Mesendoderm (in vitro differentiated cells): ENCODE data around the gene ANO6.

Source experiments
- DNase-seq: peaks from one replicate; pipeline ENCODE4 v3.0.0; 2013
- H2AK5ac ChIP-seq: 2 replicates; pipeline ENCODE4 v1.6.1; 2013; ENCODE audit warnings: low read length, inconsistent platforms
- H2BK120ac ChIP-seq: 2 replicates; pipeline ENCODE4 v1.6.1; 2013; ENCODE audit warnings: low read depth, mild to moderate bottlenecking, low read length, moderate library complexity, mixed read lengths
- H2BK15ac ChIP-seq: replicated peaks from 2 replicates; pipeline ENCODE4 v1.6.1; 2013; ENCODE audit warnings: low read depth, mild to moderate bottlenecking, moderate library complexity
- H2BK5ac ChIP-seq: 2 replicates; pipeline ENCODE4 v1.6.1; 2013; ENCODE audit warnings: low read length, inconsistent platforms
- H3K18ac ChIP-seq: 2 replicates; pipeline ENCODE4 v1.6.1; 2013; ENCODE audit warnings: mild to moderate bottlenecking, low read length, mixed read lengths
- H3K23ac ChIP-seq: one replicate; pipeline ENCODE4 v1.6.1; 2013; ENCODE audit warnings: low read length
- H3K27ac ChIP-seq: 2 replicates; pipeline ENCODE4 v1.5.1; 2013; ENCODE audit warnings: low read depth, mild to moderate bottlenecking, inconsistent platforms, low read length, moderate library complexity
- H3K27me3 ChIP-seq: 2 replicates; pipeline ENCODE4 v1.6.1; 2013; ENCODE audit warnings: low read length, control low read depth, mild to moderate bottlenecking, inconsistent platforms; ENCODE audit not compliant: insufficient read depth, poor library complexity
- H3K36me3 ChIP-seq: 2 replicates; pipeline ENCODE4 v1.6.1; 2013; ENCODE audit warnings: low read length, inconsistent platforms; ENCODE audit not compliant: control insufficient read depth, insufficient read depth
- H3K4ac ChIP-seq: one replicate; pipeline ENCODE4 v1.6.1; 2013; ENCODE audit warnings: low read depth, mild to moderate bottlenecking, low read length, moderate library complexity
- H3K4me1 ChIP-seq: 2 replicates; pipeline ENCODE4 v1.6.1; 2013; ENCODE audit warnings: low read depth, low read length, inconsistent platforms; ENCODE audit not compliant: control insufficient read depth
- H3K4me2 ChIP-seq: 2 replicates; pipeline ENCODE4 v1.6.1; 2013; ENCODE audit warnings: low read length
- H3K4me3 ChIP-seq: 2 replicates; pipeline ENCODE4 v1.5.1; 2013; ENCODE audit warnings: mild to moderate bottlenecking, low read length
- H3K56ac ChIP-seq: one replicate; pipeline ENCODE4 v1.6.1; 2013; ENCODE audit warnings: low read length
- H3K79me1 ChIP-seq: 2 replicates; pipeline ENCODE4 v1.6.1; 2013; ENCODE audit warnings: low read length, inconsistent platforms
- H3K79me2 ChIP-seq: 2 replicates; pipeline ENCODE4 v1.6.1; 2013; ENCODE audit warnings: mild to moderate bottlenecking, low read length; ENCODE audit not compliant: control insufficient read depth, insufficient read depth
- H3K9ac ChIP-seq: 2 replicates; pipeline ENCODE4 v1.6.1; 2013; ENCODE audit warnings: low read length, inconsistent platforms
- H4K5ac ChIP-seq: one replicate; pipeline ENCODE4 v1.6.1; 2013; ENCODE audit warnings: low read length
- H4K8ac ChIP-seq: one replicate; pipeline ENCODE4 v1.6.1; 2013; ENCODE audit warnings: low read depth, mild to moderate bottlenecking, control low read depth, low read length, moderate library complexity
- WGBS: extraction: QIAGEN DNeasy Blood & Tissue Kit; methylation state at CpG from one replicate; pipeline ENCODE4 v1.1.7; 2013; ENCODE audit warnings: low lambda C conversion rate, missing lambda C conversion rate; ENCODE audit not compliant: insufficient coverage; ENCODE audit errors: extremely low coverage; 5-methylcytosine and 5-hydroxymethylcytosine counted together

ANO6 gene

DNA sequence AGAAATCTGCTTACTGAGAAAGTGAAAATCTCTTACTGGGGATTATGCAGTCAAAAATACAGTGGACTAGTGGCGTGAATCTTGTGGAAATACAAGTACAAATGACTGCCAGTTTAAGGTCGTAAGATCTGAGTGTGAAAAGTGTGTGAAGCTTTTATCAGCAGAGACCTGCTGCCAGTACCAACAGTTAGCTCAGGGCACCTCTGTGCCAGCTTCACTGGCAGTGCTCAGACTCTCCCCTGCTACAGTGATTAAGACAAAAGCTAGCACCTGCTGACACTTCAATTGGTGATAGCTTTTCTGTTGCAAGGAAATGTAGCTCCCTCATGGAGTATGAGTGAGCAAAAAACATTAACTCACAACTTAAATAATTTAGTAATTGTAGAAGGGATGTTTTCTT, 185.1 kb downstream of the ANO6 start:
- Histone ChIP-seq H3K4ac (no peak overlapping the region), H3K79me1 (no peaks in the 10 kb centered on the region), H3K36me3 (no peaks in the 10 kb centered on the region), H3K79me2 (no peaks in the 10 kb centered on the region), H2BK15ac (no peak overlapping the region), H3K4me1 (no peaks in the 10 kb centered on the region), H2BK120ac (no peak overlapping the region), H3K18ac (no peak overlapping the region), H3K4me2 (no peak overlapping the region), H3K56ac (no peak overlapping the region), H2BK5ac (no peak overlapping the region), H3K23ac (no peak overlapping the region), H4K5ac (no peak overlapping the region), H3K27ac (no peak overlapping the region), H4K8ac (no peak overlapping the region), H2AK5ac (no peak overlapping the region), H3K9ac (no peak overlapping the region), H3K4me3 (no peak overlapping the region), H3K27me3 (no peaks in the 10 kb centered on the region)
- no CpG with 5 or more reads among the region's 2 CpGs for WGBS
- no peak for DNase-seq

DNA sequence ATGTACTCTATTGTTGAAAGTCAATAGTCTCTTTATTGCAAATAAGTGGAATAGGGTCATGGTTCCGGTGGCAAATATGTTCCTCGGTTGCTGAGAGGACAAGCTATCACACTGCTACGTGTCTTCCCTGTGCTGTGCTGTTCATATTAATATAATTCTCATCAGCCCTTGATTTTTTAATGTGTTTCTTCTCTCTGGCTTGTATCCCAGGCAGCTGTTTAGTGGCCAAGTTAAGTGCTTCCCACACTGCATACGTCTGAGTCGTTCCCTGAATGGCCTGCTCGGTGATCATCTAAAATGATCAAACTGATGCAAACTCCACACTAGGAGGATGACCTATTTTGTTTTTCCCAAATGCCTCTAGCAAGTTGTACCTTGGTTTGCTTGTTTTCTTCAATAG, 186.4 kb downstream of the ANO6 start:
- no peak overlapping the region for H3K4ac ChIP-seq
- no CpG with 5 or more reads among the region's 6 CpGs for WGBS
- no peak overlapping the region for H3K23ac ChIP-seq
- no peak overlapping the region for H2AK5ac ChIP-seq
- H3K56ac ChIP-seq, result no peak overlapping the region
- H3K79me2 ChIP-seq, result no peaks in the 10 kb centered on the region
- H3K79me1 ChIP-seq, result no peaks in the 10 kb centered on the region
- H3K4me2 ChIP-seq, result no peak overlapping the region
- no peak for DNase-seq
- H3K27me3 ChIP-seq, result no peaks in the 10 kb centered on the region
- H3K4me3 ChIP-seq, result no peak overlapping the region
- H2BK120ac ChIP-seq, result no peak overlapping the region
- H4K8ac ChIP-seq, result no peak overlapping the region
- no peak overlapping the region for H3K9ac ChIP-seq
- H3K18ac ChIP-seq, result no peak overlapping the region
- H3K4me1 ChIP-seq, result no peaks in the 10 kb centered on the region
- H3K27ac ChIP-seq, result no peak overlapping the region
- no peak overlapping the region for H4K5ac ChIP-seq
- no peaks in the 10 kb centered on the region for H3K36me3 ChIP-seq
- H2BK15ac ChIP-seq, result no peak overlapping the region
- H2BK5ac ChIP-seq, result no peak overlapping the region

DNA sequence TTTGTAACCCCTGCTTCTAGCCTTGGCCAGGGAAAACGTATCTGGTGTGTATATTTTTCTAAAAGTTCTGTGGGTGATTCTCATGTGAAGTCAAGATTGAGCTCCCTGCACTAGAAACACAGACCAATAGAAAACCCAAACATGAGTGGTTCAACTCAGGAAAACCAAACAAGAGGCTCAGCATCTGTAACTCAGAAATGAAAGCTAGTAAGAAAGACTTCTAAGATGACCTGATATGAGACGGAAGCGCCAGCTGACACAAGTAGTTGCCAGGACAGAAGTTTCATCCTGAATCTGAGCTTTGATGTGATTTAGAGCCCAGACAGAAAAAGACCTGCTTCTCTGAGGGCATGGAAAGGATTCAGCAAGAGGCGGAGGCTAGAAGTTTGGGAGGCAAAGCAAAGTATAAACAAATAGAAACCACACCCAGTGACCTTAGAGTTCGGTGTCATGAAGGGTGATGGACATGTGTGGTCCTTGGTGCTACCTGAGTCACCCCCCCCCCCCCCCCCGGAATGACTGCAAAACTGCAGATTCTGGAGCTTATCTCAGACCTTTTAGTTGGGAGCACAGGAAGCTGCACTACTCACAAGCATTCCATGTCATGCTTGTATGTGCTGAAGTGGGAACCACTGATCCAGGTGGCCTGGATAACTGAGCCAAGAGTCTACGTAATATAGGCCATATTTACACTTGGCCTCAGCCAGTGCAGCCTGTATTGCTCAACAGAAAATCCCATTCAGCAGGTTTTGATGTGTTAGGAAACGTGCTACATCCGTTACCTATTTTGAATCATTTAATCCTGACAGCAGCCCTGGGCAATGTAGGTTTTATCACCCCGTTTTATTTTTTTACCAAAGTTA, 191.3 kb downstream of the ANO6 start:
- no peaks in the 10 kb centered on the region for H3K4me1 ChIP-seq
- H3K4me3 ChIP-seq, result no peak overlapping the region
- no peak overlapping the region for H3K23ac ChIP-seq
- H3K18ac ChIP-seq, result no peak overlapping the region
- H3K27ac ChIP-seq, result no peak overlapping the region
- no CpG with 5 or more reads among the region's 10 CpGs for WGBS
- H3K4ac ChIP-seq, result no peak overlapping the region
- no peak for DNase-seq
- no peaks in the 10 kb centered on the region for H3K79me1 ChIP-seq
- no peak overlapping the region for H4K5ac ChIP-seq
- no peak overlapping the region for H3K56ac ChIP-seq
- no peaks in the 10 kb centered on the region for H3K27me3 ChIP-seq
- H2BK5ac ChIP-seq, result no peak overlapping the region
- no peak overlapping the region for H3K4me2 ChIP-seq
- H3K36me3 ChIP-seq, result no peaks in the 10 kb centered on the region
- H3K79me2 ChIP-seq, result no peaks in the 10 kb centered on the region
- no peak overlapping the region for H2BK15ac ChIP-seq
- no peak overlapping the region for H4K8ac ChIP-seq
- H2BK120ac ChIP-seq, result no peak overlapping the region
- no peak overlapping the region for H2AK5ac ChIP-seq
- H3K9ac ChIP-seq, result no peak overlapping the region

DNA sequence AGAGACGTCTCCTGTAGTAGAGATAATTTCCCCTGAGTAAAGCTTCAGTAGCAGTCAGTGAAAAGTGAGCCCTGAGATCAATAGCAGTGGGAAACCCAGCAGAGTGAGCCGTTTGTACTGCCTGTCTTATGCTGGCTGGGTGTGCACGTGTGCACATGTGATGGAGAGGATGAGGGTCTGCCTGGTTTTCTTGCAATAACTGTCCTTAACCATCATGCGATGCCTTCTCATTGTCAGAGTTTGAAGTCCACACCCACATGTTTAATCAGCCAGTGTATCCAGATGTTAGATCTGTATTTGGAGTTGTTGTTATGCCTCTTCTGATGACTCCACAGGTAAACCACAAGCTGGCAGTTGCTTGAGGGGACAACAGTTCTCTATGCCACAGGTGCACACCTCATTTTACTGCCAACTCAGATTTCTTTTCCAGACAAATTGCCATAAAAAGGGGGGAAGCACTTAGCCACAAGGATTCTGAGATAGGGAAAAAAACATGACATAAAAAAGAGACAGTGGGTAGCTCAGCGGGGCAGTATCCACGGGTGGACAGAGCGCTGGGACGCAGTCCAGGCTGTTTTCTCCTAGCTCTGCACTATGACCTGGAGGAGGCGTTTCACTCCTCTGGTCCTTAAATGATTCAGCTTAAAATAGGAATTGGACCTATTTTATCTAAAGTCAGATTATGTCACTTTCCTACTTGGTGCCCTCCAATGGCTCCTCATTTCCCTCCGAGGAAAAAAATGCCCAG, 192.3 kb downstream of the ANO6 start:
- Histone ChIP-seq H3K4me2 (no peak overlapping the region), H3K4me1 (no peaks in the 10 kb centered on the region), H3K18ac (no peak overlapping the region), H3K79me1 (no peaks in the 10 kb centered on the region), H3K79me2 (no peaks in the 10 kb centered on the region), H4K5ac (no peak overlapping the region), H3K4ac (no peak overlapping the region), H3K4me3 (no peak overlapping the region), H3K27ac (no peak overlapping the region), H3K56ac (no peak overlapping the region), H3K36me3 (no peaks in the 10 kb centered on the region), H2AK5ac (no peak overlapping the region), H3K27me3 (no peaks in the 10 kb centered on the region), H4K8ac (no peak overlapping the region), H2BK120ac (no peak overlapping the region), H2BK15ac (no peak overlapping the region), H3K23ac (no peak overlapping the region), H3K9ac (no peak overlapping the region), H2BK5ac (no peak overlapping the region)
- DNase-seq, result no peak
- no CpG with 5 or more reads among the region's 10 CpGs for WGBS

DNA sequence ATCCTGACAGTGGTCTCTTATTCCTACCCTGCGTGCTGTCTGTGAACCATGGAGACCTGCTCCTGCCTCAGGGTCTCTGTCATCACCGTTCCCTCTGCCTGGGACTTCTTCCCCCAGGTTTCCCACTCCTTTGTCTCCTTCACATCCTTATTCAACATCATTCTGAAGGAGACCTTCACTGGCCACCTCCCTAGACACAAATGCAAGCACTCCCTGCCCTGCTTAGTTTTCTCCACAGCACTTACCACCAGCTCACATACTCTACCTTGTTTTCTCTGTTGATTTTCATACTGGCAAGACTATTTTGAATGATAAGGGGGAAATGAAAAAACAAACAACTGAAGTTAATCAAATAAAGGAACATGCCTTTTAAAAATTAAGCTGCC, 192.8 kb downstream of the ANO6 start:
- H2BK5ac ChIP-seq, result no peak overlapping the region
- no peaks in the 10 kb centered on the region for H3K27me3 ChIP-seq
- no peaks in the 10 kb centered on the region for H3K36me3 ChIP-seq
- H2BK120ac ChIP-seq, result no peak overlapping the region
- H2AK5ac ChIP-seq, result no peak overlapping the region
- no peaks in the 10 kb centered on the region for H3K79me2 ChIP-seq
- H3K4ac ChIP-seq, result no peak overlapping the region
- H4K8ac ChIP-seq, result no peak overlapping the region
- no peak overlapping the region for H3K4me3 ChIP-seq
- H2BK15ac ChIP-seq, result no peak overlapping the region
- WGBS, result no CpG with 5 or more reads among the region's 2 CpGs
- no peak overlapping the region for H3K56ac ChIP-seq
- H3K23ac ChIP-seq, result no peak overlapping the region
- H3K18ac ChIP-seq, result no peak overlapping the region
- H3K27ac ChIP-seq, result no peak overlapping the region
- H4K5ac ChIP-seq, result no peak overlapping the region
- no peak for DNase-seq
- no peak overlapping the region for H3K9ac ChIP-seq
- H3K79me1 ChIP-seq, result no peaks in the 10 kb centered on the region
- H3K4me1 ChIP-seq, result no peaks in the 10 kb centered on the region
- H3K4me2 ChIP-seq, result no peak overlapping the region
